Measurements from ENCODE around the gene ZBTB40.

GRCh38 chr1:22452481-22452957 lies 868 bp downstream of the ZBTB40 start:
- TF ChIP-seq SAFB2 (CRISPR knock-in tag; IDR thresholded peaks at IDR 0.05; ENCODE audit: borderline replicate concordance, low read depth) (no peak), MED13 (CRISPR knock-in tag; IDR thresholded peaks at IDR 0.05) (no peak), ZNF235 (CRISPR knock-in tag; IDR thresholded peaks at IDR 0.05; ENCODE audit: borderline replicate concordance) (no peak), MTF2 (CRISPR knock-in tag; IDR thresholded peaks at IDR 0.05; ENCODE audit: borderline replicate concordance) (no peak), ZNF691 (CRISPR knock-in tag; IDR thresholded peaks at IDR 0.05; ENCODE audit: borderline replicate concordance, low read depth) (no peak), EZH2 (conservative IDR thresholded peaks at IDR 0.05; ENCODE audit: low read depth, low read length) (no peak)

All from HepG2 (cell line).